PC-3 (cell line): ENCODE measurements around the gene ACTG1. TPM values are rescaled to one million over a fixed set of nuclear protein-coding genes. Genes with fewer than 3 reads are reported as not detected.

Experiments
- ATAC-seq: fragments of 200-7000 bp; cut with Tn5 transposase; 2 replicates; pipeline ENCODE4 v1.9.1; 2020; ENCODE audit warnings: mild to moderate bottlenecking, moderate library complexity
- BruUV-seq: library from RNA; stranded (reverse); fragments of 400-500 nt; replicated peaks from 2 replicates; lab custom pipeline; 2021; lab: Mats Ljungman, UMichigan
- CTCF ChIA-PET: fragments of 300-600 bp; sonication (Branson Sonifier 250); formaldehyde crosslinking; loops from one replicate; lab custom pipeline; 2022; ENCODE audit warnings: antibody characterized with exemption; lab: Charles Lee
- POLR2A ChIA-PET: fragments of 300-600 bp; sonication (Branson Sonifier 250); formaldehyde crosslinking; loops from one replicate; lab custom pipeline; 2022; ENCODE audit warnings: antibody characterized with exemption; ENCODE audit not compliant: unreplicated experiment; lab: Charles Lee
- DNase-seq: peaks from one replicate; pipeline ENCODE4 v3.0.0-alpha.2; 2015
- H2AFZ ChIP-seq: fragments of 300-600 bp; sonication (generic); 2 replicates; pipeline ENCODE4 v1.6.0; 2016; ENCODE audit warnings: antibody characterized with exemption, low read length
- H3F3A ChIP-seq: fragments of 300-600 bp; sonication (generic); one replicate; pipeline ENCODE4 v1.6.0; 2017; ENCODE audit warnings: antibody characterized with exemption, low read length, control low read depth, mild to moderate bottlenecking; ENCODE audit not compliant: unreplicated experiment
- H3K27ac ChIP-seq: fragments of 300-600 bp; sonication (generic); 2 replicates; pipeline ENCODE4 v1.5.1; 2016; ENCODE audit warnings: mild to moderate bottlenecking, low read length
- H3K27me3 ChIP-seq: fragments of 300-600 bp; sonication (generic); 2 replicates; pipeline ENCODE4 v1.6.1; 2016; ENCODE audit warnings: low read length, mixed read lengths
- H3K36me3 ChIP-seq: fragments of 300-600 bp; sonication (generic); 2 replicates; pipeline ENCODE4 v1.6.1; 2016; ENCODE audit warnings: low read depth, mixed run types, low read length, mixed read lengths
- H3K4me1 ChIP-seq: fragments of 300-600 bp; sonication (generic); 2 replicates; pipeline ENCODE4 v1.5.1; 2016; ENCODE audit warnings: low read length; ENCODE audit not compliant: insufficient read depth
- H3K4me2 ChIP-seq: fragments of 300-600 bp; sonication (generic); 2 replicates; pipeline ENCODE4 v1.6.0; 2016; ENCODE audit warnings: low read length
- H3K4me3 ChIP-seq: fragments of 300-600 bp; sonication (generic); 2 replicates; pipeline ENCODE4 v1.5.1; 2016; ENCODE audit warnings: mild to moderate bottlenecking, low read length, mixed read lengths
- H3K79me2 ChIP-seq: fragments of 300-600 bp; sonication (generic); 2 replicates; pipeline ENCODE4 v1.6.1; 2017; ENCODE audit warnings: low read length, mixed read lengths
- H3K9ac ChIP-seq: fragments of 300-600 bp; sonication (generic); 2 replicates; pipeline ENCODE4 v1.6.0; 2016; ENCODE audit warnings: mild to moderate bottlenecking, low read length
- H3K9me2 ChIP-seq: fragments of 300-600 bp; sonication (generic); replicated peaks from 2 replicates; pipeline ENCODE4 v1.6.1; 2016; ENCODE audit warnings: mixed run types, low read length, mixed read lengths
- H3K9me3 ChIP-seq: fragments of 300-600 bp; sonication (generic); 2 replicates; pipeline ENCODE4 v1.6.1; 2016; ENCODE audit warnings: low read length, mixed read lengths
- H4K20me1 ChIP-seq: fragments of 300-600 bp; sonication (generic); 2 replicates; pipeline ENCODE4 v1.6.1; 2016; ENCODE audit warnings: low read length, mixed read lengths
- CTCF ChIP-seq: fragments of 300-600 bp; sonication (generic); conservative IDR thresholded peaks from 2 replicates; pipeline ENCODE4 v1.5.1; 2017; ENCODE audit warnings: antibody characterized with exemption, low read depth, mild to moderate bottlenecking, low read length
- EZH2 ChIP-seq: fragments of 300-600 bp; sonication (generic); IDR thresholded peaks from one replicate; pipeline ENCODE4 v1.6.1; 2017; ENCODE audit warnings: antibody characterized with exemption, mild to moderate bottlenecking, low read length; ENCODE audit not compliant: unreplicated experiment
- EZH2phosphoT487 ChIP-seq: fragments of 300-600 bp; sonication (generic); IDR thresholded peaks from 2 replicates; pipeline ENCODE4 v1.6.1; 2018; ENCODE audit warnings: mild to moderate bottlenecking, antibody characterized with exemption, low read length, borderline replicate concordance
- intact Hi-C: fragments of 100-400 bp; cut with micrococcal nuclease; formaldehyde crosslinking; loops from 2 replicates; pipeline ENCODE4 v1.9.0; 2023
- total RNA-seq: library from RNA; depleted of rRNA; stranded (reverse); fragments of >200 nt; gene quantifications from 2 replicates; pipeline ENCODE4 v1.2.3, GENCODE V29; 2014

Gene ACTG1
- total RNA-seq, 1 experiment from 2014 or later = 4,503 TPM

GRCh38 chr17:81489998-81490992 is 22.3 kb downstream of the ACTG1 start:
- Histone ChIP-seq H3K4me2 (no peak overlapping the region), H2AFZ (no peak overlapping the region), H3K79me2 (no peaks in the 10 kb centered on the region), H3K36me3 (no peaks in the 10 kb centered on the region), H3F3A (no peaks in the 10 kb centered on the region), H3K9ac (no peak overlapping the region), H4K20me1 (no peaks in the 10 kb centered on the region), H3K4me1 (peaks cover 16% of the 10 kb centered on the region), H3K9me3 (no peaks in the 10 kb centered on the region), H3K27me3 (no peaks in the 10 kb centered on the region), H3K4me3 (no peak overlapping the region), H3K27ac (no peak overlapping the region), H3K9me2 (no peaks in the 10 kb centered on the region)
- ChIA-PET CTCF (no interaction called here), POLR2A (interaction anchor here (0.6 to 0.7 kb wide), 2 partner anchors 25 to 35 kb away, joined by 3 to 4 read pairs; no protein-coding TSS in a partner anchor)
- no peak for TF ChIP-seq EZH2
- no peak for TF ChIP-seq CTCF
- TF ChIP-seq EZH2phosphoT487 = no peak
- ATAC-seq = no peak
- DNase-seq = no peak
- intact Hi-C loops = no loop called here
- no TSS peak for BruUV-seq

- H2AFZ ChIP-seq = no peak overlapping the region
- no peaks in the 10 kb centered on the region for H3K79me2 ChIP-seq
- DNase-seq = no peak
- TF ChIP-seq EZH2phosphoT487 (no peak), EZH2 (no peak), CTCF (no peak)
- peaks cover 16% of the 10 kb centered on the region for H3K4me1 ChIP-seq
- H3K27ac ChIP-seq = no peak overlapping the region
- ChIA-PET CTCF (no interaction called here), POLR2A (interaction anchor here (0.7 kb wide), 1 partner anchor 26 kb away, joined by 4 read pairs; no protein-coding TSS in a partner anchor)
- no peak overlapping the region for H3K9ac ChIP-seq
- no peaks in the 10 kb centered on the region for H3K9me2 ChIP-seq
- no peak overlapping the region for H3K4me2 ChIP-seq
- no TSS peak for BruUV-seq
- H3K4me3 ChIP-seq = no peak overlapping the region
- no peaks in the 10 kb centered on the region for H3F3A ChIP-seq
- ATAC-seq = no peak
- no peaks in the 10 kb centered on the region for H3K9me3 ChIP-seq
- intact Hi-C loops = no loop called here
- H3K36me3 ChIP-seq = no peaks in the 10 kb centered on the region
- no peaks in the 10 kb centered on the region for H4K20me1 ChIP-seq
- H3K27me3 ChIP-seq = no peaks in the 10 kb centered on the region
Observed at GRCh38 chr17:81489012-81489997, 23.3 kb downstream of the ACTG1 start.
